Nephron (organoid): ENCODE measurements around the gene FBLN2.

Experiments
- H3K27ac Mint-ChIP-seq, 3 experiments: 2 replicates each; pipeline ENCODE4 v1.8.0; 2020; ENCODE audit warnings: mixed read lengths in 3 of 3, mild to moderate bottlenecking in 2 of 3, moderate library complexity in 1 of 3
- H3K27me3 Mint-ChIP-seq: 2 replicates; pipeline ENCODE4 v1.8.0; 2021; ENCODE audit warnings: low read depth, mild to moderate bottlenecking, moderate library complexity, mixed read lengths
- H3K36me3 Mint-ChIP-seq: 2 replicates; pipeline ENCODE4 v1.8.0; 2020; ENCODE audit warnings: low read depth, mixed read lengths
- H3K4me1 Mint-ChIP-seq: 2 replicates; pipeline ENCODE4 v1.8.0; 2020; ENCODE audit warnings: mixed read lengths
- H3K4me3 Mint-ChIP-seq, 3 experiments: 2 replicates each; pipeline ENCODE4 v1.8.0; 2020; ENCODE audit warnings: mild to moderate bottlenecking in 3 of 3, mixed read lengths in 3 of 3, moderate library complexity in 2 of 3
- H3K9me3 Mint-ChIP-seq: 2 replicates; pipeline ENCODE4 v1.8.0; 2020; ENCODE audit warnings: mixed read lengths
- CTCF ChIP-seq, 3 experiments: fragments of 200-600 bp; sonication (generic); IDR thresholded peaks; one replicate each; pipeline ENCODE4 v1.5.0; 2021; ENCODE audit warnings: antibody characterized with exemption in 3 of 3; ENCODE audit not compliant: unreplicated experiment in 3 of 3

Gene FBLN2

GRCh38 chr3:13682331-13683013 lies 133.5 kb downstream of the FBLN2 start:
- peaks cover 46% of the 10 kb centered on the region for H3K27me3 Mint-ChIP-seq
- H3K36me3 Mint-ChIP-seq, result no peaks in the 10 kb centered on the region
- H3K4me3 Mint-ChIP-seq, result no peak overlapping the region
- H3K9me3 Mint-ChIP-seq, result no peaks in the 10 kb centered on the region
- TF ChIP-seq CTCF (IDR thresholded peaks at IDR 0.05; ENCODE audit: unreplicated experiment in 3 of 3), result no peak
- H3K27ac Mint-ChIP-seq, result no peak overlapping the region
- H3K4me1 Mint-ChIP-seq, result peaks cover 10% of the 10 kb centered on the region

- Mint-ChIP-seq H3K4me1 (peaks cover 19% of the 10 kb centered on the region), H3K27ac (no peak overlapping the region), H3K4me3 (no peak overlapping the region), H3K9me3 (no peaks in the 10 kb centered on the region), H3K27me3 (peaks cover 52% of the 10 kb centered on the region), H3K36me3 (no peaks in the 10 kb centered on the region)
- no peak for TF ChIP-seq CTCF (IDR thresholded peaks at IDR 0.05; ENCODE audit: unreplicated experiment in 3 of 3)
Measured at GRCh38 chr3:13683288-13683687, 134.4 kb downstream of the FBLN2 start.

- Mint-ChIP-seq H3K27ac (no peak overlapping the region), H3K27me3 (peaks cover 49% of the 10 kb centered on the region), H3K36me3 (no peaks in the 10 kb centered on the region), H3K4me1 (peaks cover 22% of the 10 kb centered on the region), H3K9me3 (no peaks in the 10 kb centered on the region), H3K4me3 (no peak overlapping the region)
- TF ChIP-seq CTCF (IDR thresholded peaks at IDR 0.05; ENCODE audit: unreplicated experiment in 3 of 3), result no peak
Measured at GRCh38 chr3:13683772-13684171, 134.8 kb downstream of the FBLN2 start.

- TF ChIP-seq CTCF (IDR thresholded peaks at IDR 0.05; ENCODE audit: unreplicated experiment in 3 of 3), result no peak
- H3K36me3 Mint-ChIP-seq, result no peaks in the 10 kb centered on the region
- H3K4me1 Mint-ChIP-seq, result peaks cover 24% of the 10 kb centered on the region
- H3K27me3 Mint-ChIP-seq, result peaks cover 47% of the 10 kb centered on the region
- no peak overlapping the region for H3K4me3 Mint-ChIP-seq
- H3K9me3 Mint-ChIP-seq, result no peaks in the 10 kb centered on the region
- H3K27ac Mint-ChIP-seq, result no peak overlapping the region
Measured at GRCh38 chr3:13684350-13684749, 135.4 kb downstream of the FBLN2 start.

GRCh38 chr3:13684854-13685253 lies 135.9 kb downstream of the FBLN2 start:
- Mint-ChIP-seq H3K9me3 (no peaks in the 10 kb centered on the region), H3K4me3 (no peak overlapping the region), H3K27me3 (peaks cover 44% of the 10 kb centered on the region), H3K4me1 (peaks cover 28% of the 10 kb centered on the region), H3K36me3 (no peaks in the 10 kb centered on the region), H3K27ac (no peak overlapping the region)
- TF ChIP-seq CTCF (IDR thresholded peaks at IDR 0.05; ENCODE audit: unreplicated experiment in 3 of 3), result no peak

- peaks cover 36% of the 10 kb centered on the region for H3K27me3 Mint-ChIP-seq
- H3K9me3 Mint-ChIP-seq, result no peaks in the 10 kb centered on the region
- H3K4me1 Mint-ChIP-seq, result peaks cover 33% of the 10 kb centered on the region
- H3K4me3 Mint-ChIP-seq, result no peak overlapping the region
- no peaks in the 10 kb centered on the region for H3K36me3 Mint-ChIP-seq
- no peak overlapping the region for H3K27ac Mint-ChIP-seq
- TF ChIP-seq CTCF (IDR thresholded peaks at IDR 0.05; ENCODE audit: unreplicated experiment in 3 of 3), result no peak
Measured at GRCh38 chr3:13685721-13686120, 136.8 kb downstream of the FBLN2 start.
